ENCODE measurements around the gene ASF1A. TPM values are rescaled to one million over a fixed set of nuclear protein-coding genes. Genes with fewer than 3 reads are reported as not detected.

Gene ASF1A
- total RNA-seq, 1 experiment from 2014 or later: 69.6 TPM

- no peak overlapping the region for H3K4me3 ChIP-seq (ENCODE audit: low read depth, low read length, poor library complexity, severe bottlenecking)
- no peak for TF ChIP-seq CTCF (conservative IDR thresholded peaks at IDR 0.05; ENCODE audit: low read depth, low read length)
- no peak for TF ChIP-seq EZH2 (IDR thresholded peaks at IDR 0.05; ENCODE audit: borderline replicate concordance, low read depth, low read length, poor library complexity, severe bottlenecking)
- no peak overlapping the region for H3K27ac ChIP-seq (ENCODE audit: low read depth, low read length, poor library complexity, severe bottlenecking)
- CTCF ChIA-PET: no interaction called here
- no TSS peak for BruUV-seq (replicated peaks)
- no peaks in the 10 kb centered on the region for H3K9me3 ChIP-seq (ENCODE audit: low read depth, low read length, poor library complexity, severe bottlenecking)
- no peak for DNase-seq (ENCODE audit: low spot score)
- POLR2A ChIA-PET (ENCODE audit: low non-redundant PET): no interaction called here
- peaks cover 7% of the 10 kb centered on the region for H3K4me1 ChIP-seq (ENCODE audit: insufficient read depth, low read length, poor library complexity, severe bottlenecking)
- no peaks in the 10 kb centered on the region for H3K27me3 ChIP-seq (replicated peaks; ENCODE audit: insufficient read depth, low read depth, low read length, poor library complexity)
- intact Hi-C loops (cut with micrococcal nuclease; ENCODE audit: unreplicated experiment): no loop called here
- peaks cover 23% of the 10 kb centered on the region for H3K36me3 ChIP-seq (ENCODE audit: insufficient read depth, low read length, poor library complexity, severe bottlenecking)
Observed at GRCh38 chr6:118931436-118931835, 37.5 kb downstream of the ASF1A start.

- Histone ChIP-seq H3K27ac (ENCODE audit: low read depth, low read length, poor library complexity, severe bottlenecking) (no peak overlapping the region), H3K4me3 (ENCODE audit: low read depth, low read length, poor library complexity, severe bottlenecking) (no peak overlapping the region), H3K4me1 (ENCODE audit: insufficient read depth, low read length, poor library complexity, severe bottlenecking) (peaks cover 7% of the 10 kb centered on the region), H3K27me3 (replicated peaks; ENCODE audit: insufficient read depth, low read depth, low read length, poor library complexity) (no peaks in the 10 kb centered on the region), H3K9me3 (ENCODE audit: low read depth, low read length, poor library complexity, severe bottlenecking) (no peaks in the 10 kb centered on the region), H3K36me3 (ENCODE audit: insufficient read depth, low read length, poor library complexity, severe bottlenecking) (peaks cover 20% of the 10 kb centered on the region)
- no peak for TF ChIP-seq CTCF (conservative IDR thresholded peaks at IDR 0.05; ENCODE audit: low read depth, low read length)
- TF ChIP-seq EZH2 (IDR thresholded peaks at IDR 0.05; ENCODE audit: borderline replicate concordance, low read depth, low read length, poor library complexity, severe bottlenecking): no peak
- intact Hi-C loops (cut with micrococcal nuclease; ENCODE audit: unreplicated experiment): no loop called here
- BruUV-seq (replicated peaks): no TSS peak
- POLR2A ChIA-PET (ENCODE audit: low non-redundant PET): no interaction called here
- no peak for DNase-seq (ENCODE audit: low spot score)
- CTCF ChIA-PET: no interaction called here
Observed at GRCh38 chr6:118932421-118932820, 38.5 kb downstream of the ASF1A start.

- TF ChIP-seq CTCF (conservative IDR thresholded peaks at IDR 0.05; ENCODE audit: low read depth, low read length): no peak
- no peak for TF ChIP-seq EZH2 (IDR thresholded peaks at IDR 0.05; ENCODE audit: borderline replicate concordance, low read depth, low read length, poor library complexity, severe bottlenecking)
- DNase-seq (ENCODE audit: low spot score): no peak
- H3K27me3 ChIP-seq (replicated peaks; ENCODE audit: insufficient read depth, low read depth, low read length, poor library complexity): no peaks in the 10 kb centered on the region
- no peak overlapping the region for H3K27ac ChIP-seq (ENCODE audit: low read depth, low read length, poor library complexity, severe bottlenecking)
- ChIA-PET POLR2A (ENCODE audit: low non-redundant PET) (no interaction called here), CTCF (no interaction called here)
- no peaks in the 10 kb centered on the region for H3K9me3 ChIP-seq (ENCODE audit: low read depth, low read length, poor library complexity, severe bottlenecking)
- peaks cover 17% of the 10 kb centered on the region for H3K36me3 ChIP-seq (ENCODE audit: insufficient read depth, low read length, poor library complexity, severe bottlenecking)
- H3K4me1 ChIP-seq (ENCODE audit: insufficient read depth, low read length, poor library complexity, severe bottlenecking): peaks cover 7% of the 10 kb centered on the region
- BruUV-seq (replicated peaks): TSS peak; percentile 37
- intact Hi-C loops (cut with micrococcal nuclease; ENCODE audit: unreplicated experiment): no loop called here
- H3K4me3 ChIP-seq (ENCODE audit: low read depth, low read length, poor library complexity, severe bottlenecking): peak overlapping the region; percentile 61
Observed at GRCh38 chr6:118933855-118934460, 40.0 kb downstream of the ASF1A start.
